K562 (cell line): ENCODE data around the gene SCARF2. TPM values are rescaled to one million over a fixed set of nuclear protein-coding genes. Genes with fewer than 3 reads are reported as not detected.

Experiments
- E2F4 ChIP-seq: sonication (generic); formaldehyde crosslinking; IDR thresholded peaks from 2 replicates; pipeline ENCODE4 v1.8.0; 2022; ENCODE audit warnings: mild to moderate bottlenecking, low read depth, missing genetic modification reagents
- ETS1 ChIP-seq: conservative IDR thresholded peaks from 2 replicates; pipeline ENCODE4 v1.6.1; 2011; ENCODE audit warnings: low read depth, mild to moderate bottlenecking, low read length; ENCODE audit not compliant: control insufficient read depth
- ETV1 ChIP-seq: fragments of 450-650 bp; conservative IDR thresholded peaks from 2 replicates; pipeline ENCODE4 v1.6.1; 2016; ENCODE audit warnings: missing genetic modification characterization, control low read depth, low read depth, missing compliant biosample characterization
- FOXA3 ChIP-seq, 2 experiments: fragments of 450-650 bp in 1 of 2; sonication (generic) in 1 of 2; formaldehyde crosslinking; IDR thresholded peaks in 1 of 2; conservative IDR thresholded peaks in 1 of 2; 2 replicates each; pipeline versions ENCODE4 v1.4.0 to v1.8.0; 2020 to 2022; ENCODE audit warnings: mild to moderate bottlenecking in 2 of 2, missing genetic modification reagents in 1 of 2
- HDAC3 ChIP-seq: fragments of 450-650 bp; IDR thresholded peaks from 2 replicates; pipeline ENCODE4 v1.6.1; 2018; ENCODE audit warnings: borderline replicate concordance, mild to moderate bottlenecking, moderate library complexity; ENCODE audit not compliant: partially characterized antibody
- HNRNPUL1 ChIP-seq: fragments of 200-400 bp; formaldehyde crosslinking; IDR thresholded peaks from 2 replicates; pipeline ENCODE4 v1.6.1; 2017; ENCODE audit warnings: low read length
- ILK ChIP-seq: fragments of 450-650 bp; IDR thresholded peaks from 2 replicates; pipeline ENCODE4 v1.6.1; 2016; ENCODE audit warnings: missing genetic modification characterization, low read depth, mild to moderate bottlenecking, missing compliant biosample characterization, moderate library complexity, borderline replicate concordance
- IRF2 ChIP-seq: sonication (generic); formaldehyde crosslinking; IDR thresholded peaks from 2 replicates; pipeline ENCODE4 v1.8.1; 2022; ENCODE audit warnings: mild to moderate bottlenecking, missing genetic modification reagents
- LCOR ChIP-seq: sonication (generic); formaldehyde crosslinking; IDR thresholded peaks from 2 replicates; pipeline ENCODE4 v1.8.0; 2022; ENCODE audit warnings: mild to moderate bottlenecking, missing genetic modification reagents
- MCM3 ChIP-seq: fragments of 450-650 bp; IDR thresholded peaks from 2 replicates; pipeline ENCODE4 v1.6.1; 2016
- NEUROD1 ChIP-seq: fragments of 150-350 bp; IDR thresholded peaks from 2 replicates; pipeline ENCODE4 v1.6.1; 2014; ENCODE audit warnings: borderline replicate concordance, low read length, low read depth; ENCODE audit not compliant: partially characterized antibody
- POLR2AphosphoS2 ChIP-seq: IDR thresholded peaks from 2 replicates; pipeline ENCODE4 v1.6.1; 2012; ENCODE audit warnings: low read length, improper control_type of control experiment
- SFPQ ChIP-seq: fragments of 200-400 bp; formaldehyde crosslinking; IDR thresholded peaks from 2 replicates; pipeline ENCODE4 v1.6.1; 2017; ENCODE audit warnings: mild to moderate bottlenecking, low read depth, low read length, moderate library complexity
- SNAPC5 ChIP-seq: fragments of 250-450 bp; sonication (Bioruptor Pico); IDR thresholded peaks from 2 replicates; pipeline ENCODE4 v1.8.0; 2021; ENCODE audit warnings: moderate library complexity, mild to moderate bottlenecking, inconsistent platforms
- ZFPM2 ChIP-seq: fragments of 250-450 bp; sonication (Bioruptor Pico); IDR thresholded peaks from 2 replicates; pipeline ENCODE4 v1.5.1; 2022; ENCODE audit warnings: mild to moderate bottlenecking
- ZNF124 ChIP-seq: sonication (generic); formaldehyde crosslinking; IDR thresholded peaks from 2 replicates; pipeline ENCODE4 v1.8.1; 2022; ENCODE audit warnings: missing genetic modification reagents
- ZNF592 ChIP-seq: fragments of 450-650 bp; IDR thresholded peaks from 2 replicates; pipeline ENCODE4 v1.6.1; 2017; ENCODE audit warnings: antibody characterized with exemption, mild to moderate bottlenecking
- ZNF830 ChIP-seq: fragments of 250-450 bp; sonication (Bioruptor Pico); IDR thresholded peaks from 2 replicates; pipeline ENCODE4 v1.5.0; 2021; ENCODE audit warnings: mild to moderate bottlenecking
- polyA plus RNA-seq, 8 experiments: library from polyadenylated mRNA; depleted of rRNA in 4 of 8; stranded (reverse) in 5 of 8; unstranded in 3 of 8; fragments of >200 nt; fragmentation: Nextera tagmentation in 2 of 8; fragmentation: Illumina TruSeq in 1 of 8; extraction: Ambion mirVana in 2 of 8; extraction: Trizol in 1 of 8; gene quantifications; 2 replicates each; pipeline versions ENCODE4 v1.2.1 to v1.2.3, GENCODE V29; 2011 to 2014; ENCODE audit warnings: inconsistent platforms in 1 of 8, missing spikeins in 1 of 8
- total RNA-seq, 7 experiments: library from RNA; depleted of rRNA in 6 of 7; stranded (reverse); fragments of >200 nt in 6 of 7; fragmentation: Illumina TruSeq in 2 of 7; extraction: Trizol in 2 of 7; gene quantifications; 2 replicates each; pipeline versions ENCODE4 v1.2.1 to v1.2.3, GENCODE V29; 2011 to 2021; ENCODE audit warnings: low replicate concordance in 1 of 7

SCARF2 gene
- total and polyA plus RNA-seq, 9 of the 15 experiments (the other 6 are each of a cell fraction or from before 2014, with no cell fraction given), result 0.06 to 0.32 (median 0.21) TPM; not detected in 5

GRCh38 chr22:20441631-20442484 is 4.2 kb upstream of the SCARF2 start (continued):
- TF ChIP-seq FOXA3 (CRISPR knock-in tag; conservative IDR thresholded peaks at IDR 0.05 in 1 of 2, IDR thresholded peaks at IDR 0.05 in 1 of 2) (peak in 1 of 2 experiments; percentile 77; a peak in 1 of 4 replicates), ILK (no peak), ZNF592 (no peak), POLR2AphosphoS2 (no peak), SFPQ (no peak), E2F4 (CRISPR knock-in tag) (no peak; the same call in 1 of the 2 replicates), MCM3 (no peak), LCOR (no peak), HDAC3 (no peak), ETS1 (0 out of 2 replicates have a peak, but pooled peaks have one; percentile 42), ETV1 (tag) (no peak), IRF2 (peak; percentile 93), NEUROD1 (no peak), ZFPM2 (CRISPR knock-in tag) (no peak), HNRNPUL1 (no peak), ZNF830 (CRISPR knock-in tag) (peak; percentile 40; the same call in 1 of the 2 replicates), ZNF124 (CRISPR knock-in tag) (0 out of 2 replicates have a peak, but pooled peaks have one; percentile 19), SNAPC5 (CRISPR knock-in tag) (no peak)
